OCI-LY3 (cell line): ENCODE results near the gene IL17RD.

Experiments used
- EZH2phosphoT487 ChIP-seq: fragments of 200-600 bp; shearing (Covaris generic); IDR thresholded peaks from 2 replicates; pipeline ENCODE4 v1.6.1; 2018; ENCODE audit warnings: antibody characterized with exemption, mixed run types, low read depth
- TF ChIP-seq, protein P1 (sequence below): fragments of 200-600, 300-600 bp; sonication (generic); IDR thresholded peaks from 2 replicates; pipeline ENCODE4 v1.5.1; 2014; ENCODE audit warnings: antibody characterized with exemption, low read length, low read depth

DNA sequence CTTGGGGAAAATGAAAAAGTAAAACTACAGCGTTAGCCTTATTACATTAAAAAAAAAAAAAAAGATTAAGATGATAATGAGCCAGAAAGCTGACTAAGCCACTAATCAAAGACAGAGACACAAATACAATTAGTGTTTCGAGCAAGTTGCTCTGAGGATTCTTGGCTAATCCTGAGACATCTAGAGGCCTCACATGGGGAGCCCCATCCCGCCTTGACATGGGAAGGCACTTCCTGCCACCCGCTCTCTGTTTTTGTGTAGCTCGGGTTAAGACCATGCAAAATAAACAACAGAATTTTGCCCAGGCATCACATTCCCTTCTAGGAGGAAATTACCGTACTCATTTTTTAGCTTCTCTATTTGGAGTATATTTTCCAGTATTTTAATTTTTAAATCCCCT is 19.4 kb upstream of the IL17RD start:
- TF ChIP-seq, protein P1, sequence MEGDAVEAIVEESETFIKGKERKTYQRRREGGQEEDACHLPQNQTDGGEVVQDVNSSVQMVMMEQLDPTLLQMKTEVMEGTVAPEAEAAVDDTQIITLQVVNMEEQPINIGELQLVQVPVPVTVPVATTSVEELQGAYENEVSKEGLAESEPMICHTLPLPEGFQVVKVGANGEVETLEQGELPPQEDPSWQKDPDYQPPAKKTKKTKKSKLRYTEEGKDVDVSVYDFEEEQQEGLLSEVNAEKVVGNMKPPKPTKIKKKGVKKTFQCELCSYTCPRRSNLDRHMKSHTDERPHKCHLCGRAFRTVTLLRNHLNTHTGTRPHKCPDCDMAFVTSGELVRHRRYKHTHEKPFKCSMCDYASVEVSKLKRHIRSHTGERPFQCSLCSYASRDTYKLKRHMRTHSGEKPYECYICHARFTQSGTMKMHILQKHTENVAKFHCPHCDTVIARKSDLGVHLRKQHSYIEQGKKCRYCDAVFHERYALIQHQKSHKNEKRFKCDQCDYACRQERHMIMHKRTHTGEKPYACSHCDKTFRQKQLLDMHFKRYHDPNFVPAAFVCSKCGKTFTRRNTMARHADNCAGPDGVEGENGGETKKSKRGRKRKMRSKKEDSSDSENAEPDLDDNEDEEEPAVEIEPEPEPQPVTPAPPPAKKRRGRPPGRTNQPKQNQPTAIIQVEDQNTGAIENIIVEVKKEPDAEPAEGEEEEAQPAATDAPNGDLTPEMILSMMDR = no peak
- TF ChIP-seq EZH2phosphoT487 = no peak
